SK-N-SH (cell line): ENCODE data around the gene ACSL1. TPM values are rescaled to one million over a fixed set of nuclear protein-coding genes. Genes with fewer than 3 reads are reported as not detected.

Experiments
- CTCF ChIA-PET: fragments of 300-600, 350-600 bp; formaldehyde crosslinking; extraction: SDS; loops from one replicate; lab custom pipeline; 2021; lab: Yijun Ruan, JAX
- POLR2A ChIA-PET: fragments of 350-600 bp; sonication (Branson Sonifier 250); formaldehyde crosslinking; extraction: SDS; loops from one replicate; lab custom pipeline; 2020; ENCODE audit warnings: antibody characterized with exemption, inconsistent platforms; lab: Yijun Ruan, JAX
- DNase-seq: peaks from one replicate; pipeline ENCODE4 v3.0.0; 2012
- H2AFZ ChIP-seq: fragments of 200-600 bp; sonication (generic); 2 replicates; pipeline ENCODE4 v1.8.1; 2016; ENCODE audit warnings: antibody characterized with exemption, mild to moderate bottlenecking, low read depth
- H3F3A ChIP-seq: fragments of 200-600 bp; sonication (generic); replicated peaks from 2 replicates; pipeline ENCODE3; 2016; ENCODE audit warnings: antibody characterized with exemption, mild to moderate bottlenecking; ENCODE audit not compliant: insufficient read depth
- H3K27ac ChIP-seq, 2 experiments: fragments of 200-500 bp in 1 of 2; fragments of 200-600 bp in 1 of 2; sonication (Bioruptor generic) in 1 of 2; sonication (generic), shearing (Covaris generic) in 1 of 2; 2 replicates each; pipeline versions ENCODE4 v1.5.1 to v1.6.1; 2014 to 2016; ENCODE audit warnings: low read depth in 2 of 2, inconsistent platforms in 1 of 2, low read length in 1 of 2, mild to moderate bottlenecking in 1 of 2, mixed read lengths in 1 of 2
- H3K27me3 ChIP-seq: fragments of 200-600 bp; sonication (generic), shearing (Covaris generic); 2 replicates; pipeline ENCODE4 v1.6.1; 2016; ENCODE audit warnings: mixed run types; ENCODE audit not compliant: insufficient read depth
- H3K36me3 ChIP-seq, 2 experiments: fragments of 200-500 bp in 1 of 2; fragments of 200-600 bp in 1 of 2; sonication (Bioruptor generic) in 1 of 2; sonication (generic) in 1 of 2; replicated peaks in 1 of 2; 2 replicates each; pipeline versions ENCODE3 to v1.5.1; 2014 to 2016; ENCODE audit warnings: low read length in 1 of 2, mild to moderate bottlenecking in 1 of 2; ENCODE audit not compliant: insufficient read depth in 2 of 2, control insufficient read depth in 1 of 2
- H3K4me1 ChIP-seq, 2 experiments: fragments of 200-500 bp in 1 of 2; fragments of 200-600 bp in 1 of 2; sonication (Bioruptor generic) in 1 of 2; sonication (generic), shearing (Covaris generic) in 1 of 2; 2 replicates each; pipeline versions ENCODE4 v1.5.1 to v1.6.1; 2014 to 2016; ENCODE audit warnings: low read depth in 1 of 2, low read length in 1 of 2, mixed run types in 1 of 2; ENCODE audit not compliant: insufficient read depth in 2 of 2, control insufficient read depth in 1 of 2
- H3K4me2 ChIP-seq: fragments of 200-600 bp; sonication (generic), shearing (Covaris generic); 2 replicates; pipeline ENCODE4 v1.6.1; 2017; ENCODE audit warnings: mixed run types
- H3K4me3 ChIP-seq, 2 experiments: fragments of 200-500 bp in 1 of 2; fragments of 200-600 bp in 1 of 2; sonication (Bioruptor generic) in 1 of 2; sonication (generic), shearing (Covaris generic) in 1 of 2; 2 replicates each; pipeline versions ENCODE4 v1.5.1 to v1.8.1; 2014 to 2016; ENCODE audit warnings: low read depth in 2 of 2, inconsistent platforms in 1 of 2, low read length in 1 of 2, mild to moderate bottlenecking in 1 of 2, mixed read lengths in 1 of 2, moderate library complexity in 1 of 2
- H3K79me2 ChIP-seq: fragments of 200-600 bp; sonication (generic); 2 replicates; pipeline ENCODE4 v1.8.1; 2017; ENCODE audit warnings: mild to moderate bottlenecking; ENCODE audit not compliant: insufficient read depth
- H3K9ac ChIP-seq: fragments of 200-600 bp; sonication (generic); 2 replicates; pipeline ENCODE4 v1.6.1; 2017; ENCODE audit warnings: mixed run types
- H3K9me2 ChIP-seq: fragments of 200-600 bp; sonication (generic); 2 replicates; pipeline ENCODE4 v1.6.1; 2017; ENCODE audit warnings: mixed run types
- H3K9me3 ChIP-seq: fragments of 200-600 bp; sonication (generic); 2 replicates; pipeline ENCODE4 v1.6.1; 2017; ENCODE audit warnings: mixed run types, mild to moderate bottlenecking, moderate library complexity
- H4K20me1 ChIP-seq: fragments of 200-600 bp; sonication (generic); 2 replicates; pipeline ENCODE4 v1.6.1; 2017; ENCODE audit warnings: mild to moderate bottlenecking, mixed run types; ENCODE audit not compliant: insufficient read depth
- CHD2 ChIP-seq: fragments of 150-350 bp; IDR thresholded peaks from 2 replicates; pipeline ENCODE4 v1.6.1; 2018; ENCODE audit warnings: low read length; ENCODE audit not compliant: partially characterized antibody
- EP300 ChIP-seq, 2 experiments: IDR thresholded peaks; 2 replicates each; pipeline versions ENCODE4 v1.4.0 to v1.6.1; 2012; ENCODE audit warnings: borderline replicate concordance in 1 of 2, low read depth in 1 of 2, low read length in 1 of 2
- EZH2phosphoT487 ChIP-seq: fragments of 200-600 bp; sonication (generic); IDR thresholded peaks from 2 replicates; pipeline ENCODE4 v1.6.1; 2017; ENCODE audit warnings: low read depth, mixed run types, mild to moderate bottlenecking, antibody characterized with exemption, moderate library complexity, borderline replicate concordance
- FOSL2 ChIP-seq: IDR thresholded peaks from 2 replicates; pipeline ENCODE4 v1.4.0; 2012; ENCODE audit warnings: low read depth, mild to moderate bottlenecking, moderate library complexity, borderline replicate concordance
- IRF3 ChIP-seq: fragments of 150-350 bp; IDR thresholded peaks from 2 replicates; pipeline ENCODE4 v1.6.1; 2016; ENCODE audit warnings: mild to moderate bottlenecking, low read depth, low read length
- JUND ChIP-seq: IDR thresholded peaks from 2 replicates; pipeline ENCODE4 v1.4.0; 2012
- PBX3 ChIP-seq: IDR thresholded peaks from 2 replicates; pipeline ENCODE4; 2012
- REST ChIP-seq: IDR thresholded peaks from 2 replicates; pipeline ENCODE4 v1.6.1; 2012; ENCODE audit warnings: mild to moderate bottlenecking, low read depth, low read length, moderate library complexity
- TCF12 ChIP-seq: IDR thresholded peaks from 2 replicates; pipeline ENCODE4 v1.4.0; 2012
- WGBS: methylation state at CpG from one replicate; pipeline ENCODE4 v1.1.6; 2017; ENCODE audit warnings: low lambda C conversion rate; 5-methylcytosine and 5-hydroxymethylcytosine counted together
- polyA plus RNA-seq, 3 experiments: library from polyadenylated mRNA; depleted of rRNA; stranded (reverse); fragments of >200 nt; gene quantifications; 2 replicates each; pipeline ENCODE4 v1.2.3, GENCODE V29; 2012

ACSL1 gene
- polyA plus RNA-seq, 1 of the 3 experiments (the other 2 are of a cell fraction): 7.9 TPM

GRCh38 chr4:184793735-184794355 is 31.9 kb downstream of the ACSL1 start (continued):
- TF ChIP-seq EP300 (IDR thresholded peaks at IDR 0.05; ENCODE audit: borderline replicate concordance in 1 of 2, low read depth in 1 of 2, low read length in 1 of 2) (no peak), REST (no peak), CHD2 (no peak)

- Histone ChIP-seq H3K9me2 (no peaks in the 10 kb centered on the region), H3K27me3 (no peaks in the 10 kb centered on the region), H3K4me1 (peaks cover 4 to 30% of the 10 kb centered on the region in 2 experiments; a peak in 3 of 4 replicates), H3K4me2 (peak overlapping the region; percentile 35; the same call in 1 of the 2 replicates), H3K36me3 (peaks cover 0 to 8% of the 10 kb centered on the region in 2 experiments), H3K27ac (peak overlapping the region in 1 of 2 experiments; percentile 48; a peak in 2 of 4 replicates), H3K79me2 (no peaks in the 10 kb centered on the region), H3F3A (peaks cover 5% of the 10 kb centered on the region), H3K9me3 (no peaks in the 10 kb centered on the region), H3K9ac (no peak overlapping the region), H4K20me1 (peaks cover 5% of the 10 kb centered on the region), H2AFZ (no peak overlapping the region), H3K4me3 (no peak overlapping the region)
- 57% methylated on average over 10 of the region's 10 CpGs for WGBS
- no peak for DNase-seq
- ChIA-PET POLR2A (interaction anchor here (0.6 kb wide), 1 partner anchor 191 kb away, joined by 3 read pairs; no protein-coding TSS in a partner anchor), CTCF (interaction anchor here (1.5 to 2.4 kb wide), 3 partner anchors 8 to 47 kb away, joined by 3 to 7 read pairs (median 4); no protein-coding TSS in a partner anchor)
- TF ChIP-seq EP300 (IDR thresholded peaks at IDR 0.05; ENCODE audit: borderline replicate concordance in 1 of 2, low read depth in 1 of 2, low read length in 1 of 2): peak in 1 of 2 experiments; percentile 18; a peak in 1 of 4 replicates
- peak; percentile 29; the same call in 1 of the 2 replicates for TF ChIP-seq PBX3
- TF ChIP-seq TCF12: peak; percentile 46; the same call in 1 of the 2 replicates
- no peak for TF ChIP-seq EZH2phosphoT487
- TF ChIP-seq FOSL2: peak; percentile 68
- peak; percentile 61 for TF ChIP-seq JUND
- no peak for TF ChIP-seq IRF3
Observed at GRCh38 chr4:184792950-184793555, 32.7 kb downstream of the ACSL1 start.
